HEK293 (cell line): ENCODE data around the gene ENKD1.

Source experiments
- ATF2 ChIP-seq: fragments of 450-650 bp; formaldehyde crosslinking; IDR thresholded peaks from 2 replicates; pipeline ENCODE4 v1.5.1; 2016; ENCODE audit warnings: missing biosample characterization, missing genetic modification characterization, low read depth
- CTCF ChIP-seq: fragments of 450-650 bp; formaldehyde crosslinking; IDR thresholded peaks from 2 replicates; pipeline ENCODE4 v1.5.1; 2016; ENCODE audit warnings: missing biosample characterization, missing genetic modification characterization
- ZNF513 ChIP-seq: fragments of 450-650 bp; IDR thresholded peaks from 2 replicates; pipeline ENCODE4 v1.5.1; 2018; ENCODE audit warnings: missing biosample characterization, missing genetic modification characterization
- ZNF548 ChIP-seq: fragments of 450-650 bp; formaldehyde crosslinking; IDR thresholded peaks from 2 replicates; pipeline ENCODE4 v1.5.1; 2016; ENCODE audit warnings: missing biosample characterization, missing genetic modification characterization
- ZNF561 ChIP-seq: fragments of 450-650 bp; IDR thresholded peaks from 2 replicates; pipeline ENCODE4 v1.5.1; 2018; ENCODE audit warnings: missing biosample characterization, missing genetic modification characterization, borderline replicate concordance
- ZNF830 ChIP-seq: fragments of 450-650 bp; IDR thresholded peaks from 2 replicates; pipeline ENCODE4 v1.5.0; 2018; ENCODE audit warnings: missing biosample characterization, missing genetic modification characterization, low read depth, mild to moderate bottlenecking, moderate library complexity

- TF ChIP-seq ATF2 (tag by site-specific recombination) (no peak), ZNF830 (tag by site-specific recombination) (no peak), ZNF513 (tag by site-specific recombination) (no peak), CTCF (tag by site-specific recombination) (0 out of 2 replicates have a peak, but pooled peaks have one; percentile 8), ZNF548 (tag by site-specific recombination) (no peak), ZNF561 (tag by site-specific recombination) (no peak)
Measured at GRCh38 chr16:67663151-67663876, 3.2 kb downstream of the ENKD1 start.
